ENCODE data around the gene COPG1.
"Not testable (repeated sequence)": the region's sequence is repeated elsewhere in the genome, so short reads cannot be mapped to it uniquely, and the experiment has no call there.

Gene COPG1

GRCh38 chr3:129245641-129246306 is 3.6 kb upstream of the COPG1 start:
- DNase-seq, result peak; percentile 94 to 97 (median 97)

GRCh38 chr3:129246636-129247035 is 2.8 kb upstream of the COPG1 start:
- no peak for DNase-seq

- no peak for DNase-seq
These were observed 973 bp upstream of the COPG1 start for GRCh38 chr3:129248286-129248979.

- DNase-seq, result peak in 1 of 3 donors; percentile 66
These were observed 3.3 kb downstream of the COPG1 start for GRCh38 chr3:129252748-129253147.

- no peak for DNase-seq
These were observed 5.3 kb downstream of the COPG1 start for GRCh38 chr3:129254536-129255230.

- DNase-seq, result no peak
These were observed 6.9 kb downstream of the COPG1 start for GRCh38 chr3:129256270-129256669.

GRCh38 chr3:129257609-129258008 is 8.2 kb downstream of the COPG1 start:
- DNase-seq, result no peak

- DNase-seq, result no peak
These were observed 10.4 kb downstream of the COPG1 start for GRCh38 chr3:129259612-129260477.

- no peak for DNase-seq
These were observed 11.2 kb downstream of the COPG1 start for GRCh38 chr3:129260606-129261005.

- DNase-seq, result no peak
These were observed 12.5 kb downstream of the COPG1 start for GRCh38 chr3:129261894-129262293.

GRCh38 chr3:129263161-129263910 is 13.9 kb downstream of the COPG1 start:
- DNase-seq, result no peak

- not testable (repeated sequence) for DNase-seq
These were observed 15.6 kb downstream of the COPG1 start for GRCh38 chr3:129264994-129265393.

- no peak for DNase-seq
These were observed 17.2 kb downstream of the COPG1 start for GRCh38 chr3:129266651-129267050.

GRCh38 chr3:129268396-129268795 is 19.0 kb downstream of the COPG1 start:
- no peak for DNase-seq

GRCh38 chr3:129271674-129272073 is 22.3 kb downstream of the COPG1 start:
- no peak for DNase-seq

- no peak for DNase-seq
These were observed 27.0 kb downstream of the COPG1 start for GRCh38 chr3:129276385-129276784.

- DNase-seq, result no peak
These were observed 28.4 kb downstream of the COPG1 start for GRCh38 chr3:129277829-129278271.

- peak; percentile 94 to 98 (median 96) for DNase-seq
These were observed 29.1 kb downstream of the COPG1 start, which contains the start of gene HMCES for GRCh38 chr3:129278439-129278965. Gene HMCES, plus strand, starts transcription at chr3:129278870. Its CDS starts 863 bp downstream, at chr3:129279733.

GRCh38 chr3:129278966-129279906 is 29.8 kb downstream of the COPG1 start:
- peak; percentile 36 to 66 (median 59) for DNase-seq

- DNase-seq, result no peak
These were observed 30.8 kb downstream of the COPG1 start for GRCh38 chr3:129280183-129280582.

All from suppressor macrophage treated with lipopolysaccharide for 1 hour (primary cell).